HepG2 (cell line): ENCODE results near the gene AFTPH. TPM values are rescaled to one million over a fixed set of nuclear protein-coding genes. Genes with fewer than 3 reads are reported as not detected.

Source experiments
- ATAC-seq: fragments of 200-7000 bp; cut with Tn5 transposase; 3 replicates; pipeline ENCODE4 v1.9.1; 2020; ENCODE audit warnings: mild to moderate bottlenecking, moderate library complexity
- BruUV-seq: library from RNA; stranded (reverse); fragments of 400-500 nt; replicated peaks from 2 replicates; lab custom pipeline; 2021; lab: Mats Ljungman, UMichigan
- CTCF ChIA-PET: fragments of 300-600 bp; formaldehyde crosslinking; extraction: SDS; loops from one replicate; lab custom pipeline; 2021; ENCODE audit warnings: low total read pairs, inconsistent platforms, low intra/inter-chr PET ratio; lab: Yijun Ruan, JAX
- POLR2A ChIA-PET: fragments of 350-600 bp; sonication (Branson Sonifier 250); formaldehyde crosslinking; loops from one replicate; lab custom pipeline; 2020; ENCODE audit warnings: antibody characterized with exemption, inconsistent platforms; lab: Yijun Ruan, JAX
- DNase-seq: peaks from one replicate; pipeline ENCODE4 v3.0.0-alpha.2; 2015; ENCODE audit warnings: low spot score
- FAIRE-seq: peaks from 3 replicates; lab custom pipeline; 2011; peaks lifted over from hg19 to GRCh38; lab: Jason Lieb, UNC
- H2AFZ ChIP-seq: one replicate; pipeline ENCODE4 v1.6.1; 2011; ENCODE audit warnings: low read length, inconsistent platforms
- H3K27ac ChIP-seq: fragments of 300-600 bp; 3 replicates; pipeline ENCODE4 v1.8.0; 2011; ENCODE audit warnings: mixed run types, mild to moderate bottlenecking, mixed read lengths, low read length, inconsistent platforms; ENCODE audit not compliant: insufficient read depth; ENCODE audit errors: extremely low read length
- H3K27me3 ChIP-seq, 2 experiments: fragments of 200-600 bp in 1 of 2; 2 replicates in 1 of 2; 3 replicates in 1 of 2; pipeline versions ENCODE4 v1.6.0 to v1.8.0; 2011; ENCODE audit warnings: low read length in 2 of 2, mild to moderate bottlenecking in 2 of 2, moderate library complexity in 2 of 2, inconsistent platforms in 1 of 2; ENCODE audit not compliant: insufficient read depth in 2 of 2, control insufficient read depth in 1 of 2
- H3K36me3 ChIP-seq, 2 experiments: fragments of 200-600 bp in 1 of 2; replicated peaks in 1 of 2; 2 replicates in 1 of 2; 3 replicates in 1 of 2; pipeline versions ENCODE4 v1.5.1 to v1.8.0; 2011; ENCODE audit warnings: low read length in 2 of 2, inconsistent platforms in 1 of 2; ENCODE audit not compliant: insufficient read depth in 2 of 2, control insufficient read depth in 1 of 2
- H3K4me1 ChIP-seq: 2 replicates; pipeline ENCODE4 v1.5.1; 2012; ENCODE audit warnings: low read length, inconsistent platforms; ENCODE audit not compliant: insufficient read depth
- H3K4me2 ChIP-seq: 2 replicates; pipeline ENCODE4 v1.6.0; 2011; ENCODE audit warnings: low read depth, low read length, inconsistent platforms
- H3K4me3 ChIP-seq, 3 experiments: fragments of 200-600 bp in 1 of 3; sonication (generic), shearing (Covaris generic) in 1 of 3; replicated peaks in 1 of 3; 2 replicates each; pipeline ENCODE4 v1.5.1; 2011 to 2016; ENCODE audit warnings: low read length in 3 of 3, inconsistent platforms in 2 of 3, low read depth in 2 of 3, mild to moderate bottlenecking in 2 of 3, control low read depth in 1 of 3, mixed read lengths in 1 of 3; ENCODE audit not compliant: insufficient read depth in 1 of 3
- H3K79me2 ChIP-seq: one replicate; pipeline ENCODE4 v1.6.1; 2011; ENCODE audit warnings: low read length, inconsistent platforms; ENCODE audit not compliant: insufficient read depth
- H3K9ac ChIP-seq: 2 replicates; pipeline ENCODE4 v1.6.0; 2011; ENCODE audit warnings: mild to moderate bottlenecking, low read depth, low read length, inconsistent platforms; ENCODE audit not compliant: insufficient read depth
- H3K9me3 ChIP-seq: 2 replicates; pipeline ENCODE4 v1.5.1; 2012; ENCODE audit warnings: mild to moderate bottlenecking, low read length
- H4K20me1 ChIP-seq: 2 replicates; pipeline ENCODE4 v1.6.0; 2011; ENCODE audit warnings: inconsistent platforms, mild to moderate bottlenecking, low read length, moderate library complexity; ENCODE audit not compliant: insufficient read depth
- ATF7 ChIP-seq, 2 experiments: fragments of 450-650 bp in 1 of 2; sonication (generic) in 1 of 2; formaldehyde crosslinking in 1 of 2; IDR thresholded peaks; 2 replicates each; pipeline versions ENCODE4 v1.4.0 to v1.6.1; 2016 to 2020; ENCODE audit warnings: antibody characterized with exemption in 1 of 2, mild to moderate bottlenecking in 1 of 2, missing genetic modification reagents in 1 of 2
- FOXA1 ChIP-seq, 2 experiments: fragments of 450-650 bp in 1 of 2; sonication (generic) in 1 of 2; formaldehyde crosslinking in 1 of 2; IDR thresholded peaks; 2 replicates each; pipeline versions ENCODE4 v1.4.0 to v1.6.1; 2016 to 2020; ENCODE audit warnings: missing genetic modification reagents in 1 of 2
- FOXA3 ChIP-seq: IDR thresholded peaks from 2 replicates; pipeline ENCODE4 v1.6.1; 2016; ENCODE audit warnings: missing genetic modification reagents, missing compliant biosample characterization
- TIGD3 ChIP-seq: sonication (generic); formaldehyde crosslinking; IDR thresholded peaks from 2 replicates; pipeline ENCODE4 v1.5.1; 2020; ENCODE audit warnings: mild to moderate bottlenecking, missing genetic modification reagents, borderline replicate concordance
- ZNF234 ChIP-seq: sonication (generic); formaldehyde crosslinking; conservative IDR thresholded peaks from 2 replicates; pipeline ENCODE4 v1.5.1; 2020; ENCODE audit warnings: mild to moderate bottlenecking, missing genetic modification reagents
- ZNF468 ChIP-seq: sonication (generic); formaldehyde crosslinking; IDR thresholded peaks from 2 replicates; pipeline ENCODE4 v1.8.0; 2022; ENCODE audit warnings: mild to moderate bottlenecking, moderate library complexity, missing genetic modification reagents
- ZNF513 ChIP-seq: sonication (generic); formaldehyde crosslinking; conservative IDR thresholded peaks from 2 replicates; pipeline ENCODE4 v1.5.0; 2020; ENCODE audit warnings: missing genetic modification reagents
- ZNF841 ChIP-seq: sonication (generic); formaldehyde crosslinking; IDR thresholded peaks from 2 replicates; pipeline ENCODE4 v1.8.1; 2023; ENCODE audit warnings: missing genetic modification reagents, borderline replicate concordance
- WGBS: methylation state at CpG from one replicate; pipeline ENCODE4 v1.1.6; 2017; ENCODE audit warnings: low lambda C conversion rate; 5-methylcytosine and 5-hydroxymethylcytosine counted together
- in situ Hi-C: cut with HindIII; loops from 2 replicates; pipeline ENCODE4 v1.10.0; 2017; ENCODE audit warnings: low pct_unique_long_range_greater_than_20kb; ENCODE audit not compliant: extremely low pct_ligation_motif_present
- intact Hi-C: fragments of 100-400 bp; cut with micrococcal nuclease; formaldehyde crosslinking; loops from one replicate; pipeline ENCODE4 v1.10.0; 2022; ENCODE audit not compliant: unreplicated experiment
- polyA plus RNA-seq, 8 experiments: library from polyadenylated mRNA; depleted of rRNA in 3 of 8; stranded (reverse) in 7 of 8; unstranded in 1 of 8; fragments of >200 nt; fragmentation: Illumina TruSeq in 4 of 8; extraction: Trizol in 4 of 8; gene quantifications; 2 replicates each; pipeline versions ENCODE4 v1.2.1 to v1.2.3, GENCODE V29; 2011 to 2016; ENCODE audit warnings: low read depth in 4 of 8, missing spikeins in 1 of 8, mixed read lengths in 1 of 8; ENCODE audit not compliant: insufficient read depth in 1 of 8
- total RNA-seq, 5 experiments: library from RNA; depleted of rRNA; stranded (reverse); fragments of >200 nt; fragmentation: Illumina TruSeq; extraction: Trizol; gene quantifications; 2 replicates each; pipeline ENCODE4 v1.2.3, GENCODE V29; 2016; ENCODE audit warnings: low read depth in 1 of 5
- TF ChIP-seq, protein P1 (sequence below): sonication (generic); formaldehyde crosslinking; IDR thresholded peaks from 2 replicates; pipeline ENCODE4 v1.8.1; 2023; ENCODE audit warnings: mild to moderate bottlenecking, inconsistent platforms, moderate library complexity, missing genetic modification reagents, borderline replicate concordance

Gene AFTPH
- total and polyA plus RNA-seq, 2 of the 13 experiments (the other 11 are each of a cell fraction or from before 2014, with no cell fraction given), result 27.5 to 36.8 TPM

DNA sequence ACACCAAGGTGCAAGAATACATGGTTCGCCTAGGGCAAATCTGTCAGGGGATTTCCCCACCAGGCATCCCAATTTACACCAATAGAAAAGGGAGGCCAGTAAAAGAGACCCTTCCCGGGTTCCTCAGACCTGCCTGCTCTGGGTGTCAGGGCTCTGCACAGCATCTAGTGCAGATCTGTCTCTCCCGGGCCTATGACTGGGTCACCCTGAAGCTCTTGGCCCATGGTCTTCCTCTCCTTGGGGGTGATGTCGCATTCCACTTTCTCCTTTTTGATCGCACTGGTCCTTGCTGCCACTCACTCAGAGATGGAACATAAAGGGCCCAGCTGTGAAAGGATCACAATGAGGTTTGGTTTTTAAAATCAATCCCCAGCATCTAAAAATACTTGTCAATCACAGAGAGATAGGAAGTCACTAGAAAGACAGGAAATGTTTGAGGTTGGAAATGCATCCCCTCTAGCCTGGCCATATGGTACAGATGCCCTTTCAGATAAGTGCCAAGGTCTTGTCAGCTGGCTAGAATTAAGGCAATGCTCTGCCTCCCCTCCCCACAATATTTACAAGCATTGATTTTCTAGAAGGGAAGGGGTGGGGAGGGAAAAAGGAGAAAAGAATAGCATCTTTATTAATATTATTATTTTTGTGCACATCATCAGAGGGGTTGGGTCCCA lies 34.9 kb upstream of the AFTPH start (continued):
- TF ChIP-seq ZNF513 (CRISPR knock-in tag), result no peak
- no peak for TF ChIP-seq ZNF234 (CRISPR knock-in tag)

- ChIA-PET POLR2A (no interaction called here), CTCF (no interaction called here)
- ATAC-seq, result no peak
- Histone ChIP-seq H3K4me3 (no peak overlapping the region), H2AFZ (no peak overlapping the region), H3K4me1 (peaks cover 6% of the 10 kb centered on the region), H3K36me3 (no peaks in the 10 kb centered on the region), H4K20me1 (no peaks in the 10 kb centered on the region), H3K9ac (no peak overlapping the region), H3K4me2 (no peak overlapping the region), H3K9me3 (no peaks in the 10 kb centered on the region), H3K79me2 (no peaks in the 10 kb centered on the region), H3K27me3 (peaks cover 2 to 43% of the 10 kb centered on the region in 2 experiments; a peak in 4 of 5 replicates), H3K27ac (no peak overlapping the region)
- intact Hi-C loops (no loop called here), in situ Hi-C loops (no loop called here)
- no peak for FAIRE-seq
- 23% methylated on average over 4 of the region's 4 CpGs for WGBS
- TF ChIP-seq ZNF841 (no peak), FOXA3 (CRISPR knock-in tag) (no peak), FOXA1 (IDR thresholded peaks at IDR 0.05) (no peak), FOXA1 (CRISPR knock-in tag; IDR thresholded peaks at IDR 0.05) (no peak), ATF7 (IDR thresholded peaks at IDR 0.05) (no peak), ATF7 (CRISPR knock-in tag; IDR thresholded peaks at IDR 0.05) (no peak), TIGD3 (CRISPR knock-in tag) (no peak), ZNF468 (CRISPR knock-in tag) (no peak)
- TF ChIP-seq, protein P1, sequence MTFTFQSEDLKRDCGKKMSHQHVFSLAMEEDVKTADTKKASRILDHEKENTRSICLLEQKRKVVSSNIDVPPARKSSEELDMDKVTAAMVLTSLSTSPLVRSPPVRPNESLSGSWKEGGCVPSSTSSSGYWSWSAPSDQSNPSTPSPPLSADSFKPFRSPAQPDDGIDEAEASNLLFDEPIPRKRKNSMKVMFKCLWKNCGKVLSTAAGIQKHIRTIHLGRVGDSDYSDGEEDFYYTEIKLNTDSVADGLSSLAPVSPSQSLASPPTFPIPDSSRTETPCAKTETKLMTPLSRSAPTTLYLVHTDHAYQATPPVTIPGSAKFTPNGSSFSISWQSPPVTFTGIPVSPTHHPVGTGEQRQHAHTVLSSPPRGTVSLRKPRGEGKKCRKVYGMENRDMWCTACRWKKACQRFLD (CRISPR knock-in tag), result no peak
- no TSS peak for BruUV-seq
- no peak for DNase-seq
These were observed 32.7 kb upstream of the AFTPH start for GRCh38 chr2:64491426-64491825.
